B cell (primary cell): ENCODE results near the gene NUAK1. TPM values are rescaled to one million over a fixed set of nuclear protein-coding genes. Genes with fewer than 3 reads are reported as not detected.
"Not testable (repeated sequence)": the region's sequence is repeated elsewhere in the genome, so short reads cannot be mapped to it uniquely, and the experiment has no call there.

Experiments used
- ATAC-seq: fragments of 200-7000 bp; cut with Tn5 transposase; one replicate; pipeline ENCODE4 v1.10.0; 2021; ENCODE audit warnings: low read depth, mild to moderate bottlenecking, moderate number of reproducible peaks, moderate library complexity
- CTCF ChIA-PET: fragments of 350-600 bp; sonication (Branson Sonifier 250); formaldehyde crosslinking; loops from one replicate; lab custom pipeline; 2021; ENCODE audit warnings: antibody characterized with exemption, inconsistent platforms; lab: Charles Lee
- POLR2A ChIA-PET: fragments of 350-600 bp; sonication (Branson Sonifier 250); formaldehyde crosslinking; loops from one replicate; lab custom pipeline; 2021; ENCODE audit warnings: antibody characterized with exemption; lab: Charles Lee
- DNase-seq: peaks from one replicate; pipeline ENCODE4 v3.0.0; 2013
- H2AFZ ChIP-seq: 2 replicates; pipeline ENCODE4 v1.6.1; 2012; ENCODE audit warnings: mild to moderate bottlenecking, low read depth, low read length; ENCODE audit not compliant: insufficient read depth, poor library complexity, severe bottlenecking
- H3K27ac ChIP-seq, 2 donors: 1 replicate in 1 of 2; 2 replicates in 1 of 2; pipeline ENCODE4 v1.5.1; 2012 to 2013; ENCODE audit warnings: low read length in 2 of 2, mild to moderate bottlenecking in 2 of 2, moderate library complexity in 1 of 2
- H3K27me3 ChIP-seq, 4 experiments: fragments of 200-600 bp in 1 of 4; sonication (generic) in 1 of 4; replicated peaks in 1 of 4; 1 replicate in 2 of 4; 2 replicates in 2 of 4; pipeline versions ENCODE4 v1.6.1 to v1.7.0; 2013 to 2016; ENCODE audit warnings: low read length in 3 of 4, mild to moderate bottlenecking in 2 of 4, mixed read lengths in 1 of 4, moderate library complexity in 1 of 4; ENCODE audit not compliant: insufficient read depth in 4 of 4, control insufficient read depth in 3 of 4; ENCODE audit errors: control extremely low read depth in 1 of 4
- H3K36me3 ChIP-seq, 2 experiments: replicated peaks in 1 of 2; 1 replicate in 1 of 2; 2 replicates in 1 of 2; pipeline versions ENCODE4 v1.6.1 to v1.7.1; 2013; ENCODE audit warnings: low read length in 1 of 2; ENCODE audit not compliant: insufficient read depth in 2 of 2, control insufficient read depth in 1 of 2; ENCODE audit errors: control extremely low read depth in 1 of 2, extremely low read depth in 1 of 2
- H3K4me1 ChIP-seq, 2 donors: fragments of 200-600 bp in 1 of 2; sonication (generic) in 1 of 2; 1 replicate in 1 of 2; 2 replicates in 1 of 2; pipeline versions ENCODE4 v1.5.1 to v1.6.1; 2013 to 2017; ENCODE audit warnings: low read length in 2 of 2; ENCODE audit not compliant: control insufficient read depth in 2 of 2, insufficient read depth in 2 of 2
- H3K4me2 ChIP-seq: replicated peaks from 2 replicates; pipeline ENCODE3; 2012; ENCODE audit warnings: mild to moderate bottlenecking, low read depth, low read length; ENCODE audit not compliant: poor library complexity, severe bottlenecking
- H3K4me3 ChIP-seq, 5 experiments: fragments of 200-600 bp in 1 of 5; sonication (generic) in 1 of 5; 1 replicate in 3 of 5; 2 replicates in 2 of 5; pipeline versions ENCODE4 v1.5.1 to v1.7.0; 2011 to 2016; ENCODE audit warnings: low read length in 4 of 5, mild to moderate bottlenecking in 4 of 5, low read depth in 2 of 5, control low read depth in 1 of 5, moderate library complexity in 1 of 5; ENCODE audit not compliant: insufficient read depth in 1 of 5; ENCODE audit errors: control extremely low read depth in 1 of 5, extremely low read depth in 1 of 5
- H3K79me2 ChIP-seq: fragments of 200-600 bp; sonication (generic); one replicate; pipeline ENCODE4 v1.6.0; 2016; ENCODE audit warnings: low read length; ENCODE audit not compliant: control insufficient read depth, insufficient read depth
- H3K9ac ChIP-seq: fragments of 200-600 bp; sonication (generic); 2 replicates; pipeline ENCODE4 v1.6.1; 2017; ENCODE audit warnings: mild to moderate bottlenecking, low read length, moderate library complexity
- H3K9me3 ChIP-seq, 3 donors: one replicate each; pipeline versions ENCODE4 v1.6.1 to v1.7.1; 2013; ENCODE audit warnings: low read length in 2 of 3; ENCODE audit not compliant: control insufficient read depth in 2 of 3, insufficient read depth in 1 of 3; ENCODE audit errors: control extremely low read depth in 1 of 3
- H4K20me1 ChIP-seq: 2 replicates; pipeline ENCODE4 v1.6.0; 2012; ENCODE audit warnings: mild to moderate bottlenecking, low read length; ENCODE audit not compliant: insufficient read depth, control insufficient read depth, poor library complexity, severe bottlenecking
- H3K27ac Mint-ChIP-seq: one replicate; pipeline ENCODE4 v1.8.0; 2021; ENCODE audit warnings: mixed read lengths
- H3K27me3 Mint-ChIP-seq: one replicate; pipeline ENCODE4 v1.8.0; 2021; ENCODE audit warnings: mixed read lengths
- H3K4me1 Mint-ChIP-seq: one replicate; pipeline ENCODE4 v1.8.0; 2021; ENCODE audit warnings: mixed read lengths
- H3K4me3 Mint-ChIP-seq: one replicate; pipeline ENCODE4 v1.8.0; 2021; ENCODE audit warnings: mixed read lengths
- H3K9me3 Mint-ChIP-seq: one replicate; pipeline ENCODE4 v1.8.0; 2022; ENCODE audit warnings: mixed read lengths; ENCODE audit not compliant: insufficient read depth
- CTCF ChIP-seq: fragments of 200-600 bp; IDR thresholded peaks from one replicate; pipeline ENCODE4 v1.8.0; 2022; ENCODE audit warnings: antibody characterized with exemption, mild to moderate bottlenecking
- EZH2 ChIP-seq: IDR thresholded peaks from 2 replicates; pipeline ENCODE4 v1.6.1; 2012; ENCODE audit warnings: borderline replicate concordance, low read depth, mild to moderate bottlenecking, moderate library complexity, low read length; ENCODE audit not compliant: insufficient read depth, poor library complexity, severe bottlenecking
- WGBS: methylation state at CpG from one replicate; pipeline ENCODE4 v1.1.5; 2013; ENCODE audit warnings: missing lambda C conversion rate; ENCODE audit not compliant: insufficient coverage; 5-methylcytosine and 5-hydroxymethylcytosine counted together
- intact Hi-C: fragments of 100-400 bp; cut with micrococcal nuclease; formaldehyde crosslinking; loops from one replicate; pipeline ENCODE4 v1.10.0; 2022
- polyA plus RNA-seq: library from polyadenylated mRNA; depleted of rRNA; stranded (reverse); fragments of >200 nt; gene quantifications from 2 replicates; pipeline ENCODE4 v1.2.3, GENCODE V29; 2012
- total RNA-seq, 2 donors: library from RNA; stranded (reverse); fragments of 120-200 nt in 1 of 2; gene quantifications; 1 replicate in 1 of 2; 2 replicates in 1 of 2; pipeline versions ENCODE4 v1.2.3 to v1.2.4, GENCODE V29; 2013 to 2022

The NUAK1 gene
- total and polyA plus RNA-seq, 2 donors (not counting 1 experiment from before 2014, with no cell fraction given): not detected

- POLR2A ChIA-PET: no interaction called here
- Mint-ChIP-seq H3K9me3 (no peaks in the 10 kb centered on the region), H3K27ac (no peak overlapping the region), H3K27me3 (peaks cover 8% of the 10 kb centered on the region), H3K4me1 (no peaks in the 10 kb centered on the region), H3K4me3 (no peak overlapping the region)
- TF ChIP-seq EZH2 (no peak), CTCF (no peak)
- ATAC-seq: no peak
- no peak overlapping the region for H3K4me3 ChIP-seq
- H3K9ac ChIP-seq: no peak overlapping the region
- no peaks in the 10 kb centered on the region for H4K20me1 ChIP-seq
- no peaks in the 10 kb centered on the region for H3K79me2 ChIP-seq
- intact Hi-C loops: no loop called here
- no peak overlapping the region for H3K27ac ChIP-seq
- H3K4me2 ChIP-seq: no peak overlapping the region
- DNase-seq: no peak
- H3K36me3 ChIP-seq: no peaks in the 10 kb centered on the region
- CTCF ChIA-PET: no interaction called here
- 79% methylated on average over 2 of the region's 2 CpGs for WGBS
- H3K27me3 ChIP-seq: no peaks in the 10 kb centered on the region
- no peak overlapping the region for H2AFZ ChIP-seq
- no peaks in the 10 kb centered on the region for H3K4me1 ChIP-seq
- H3K9me3 ChIP-seq: peaks cover 0 to 5% (median 4%) of the 10 kb centered on the region in 3 donors
Observed at GRCh38 chr12:106019144-106019543, 119.6 kb downstream of the NUAK1 start.

- ChIA-PET POLR2A (no interaction called here), CTCF (no interaction called here)
- Mint-ChIP-seq H3K9me3 (no peaks in the 10 kb centered on the region), H3K27ac (no peak overlapping the region), H3K27me3 (peaks cover 8% of the 10 kb centered on the region), H3K4me1 (no peaks in the 10 kb centered on the region), H3K4me3 (no peak overlapping the region)
- no CpG with 5 or more reads among the region's 1 CpG for WGBS
- Histone ChIP-seq H3K27me3 (no peaks in the 10 kb centered on the region), H4K20me1 (no peaks in the 10 kb centered on the region), H3K4me3 (no peak overlapping the region), H3K79me2 (no peaks in the 10 kb centered on the region), H3K4me2 (no peak overlapping the region), H3K9me3 (peaks cover 0 to 5% (median 4%) of the 10 kb centered on the region in 3 donors), H3K9ac (no peak overlapping the region), H2AFZ (no peak overlapping the region), H3K36me3 (no peaks in the 10 kb centered on the region), H3K27ac (no peak overlapping the region), H3K4me1 (no peaks in the 10 kb centered on the region)
- TF ChIP-seq CTCF (no peak), EZH2 (no peak)
- no peak for DNase-seq
- no peak for ATAC-seq
- intact Hi-C loops: no loop called here
Observed at GRCh38 chr12:106018286-106018685, 120.5 kb downstream of the NUAK1 start.

GRCh38 chr12:106016601-106017278 is 122.0 kb downstream of the NUAK1 start:
- ATAC-seq, H3K27ac ChIP-seq, H3K9ac ChIP-seq, H3K27me3 Mint-ChIP-seq, H3K4me2 ChIP-seq, H3K9me3 ChIP-seq, H4K20me1 ChIP-seq, CTCF ChIA-PET, H3K36me3 ChIP-seq, H3K4me3 ChIP-seq, intact Hi-C loops, H3K4me1 Mint-ChIP-seq, POLR2A ChIA-PET, H2AFZ ChIP-seq, H3K4me3 Mint-ChIP-seq, H3K79me2 ChIP-seq, DNase-seq, H3K4me1 ChIP-seq, H3K9me3 Mint-ChIP-seq, H3K27ac Mint-ChIP-seq, H3K27me3 ChIP-seq: not testable (repeated sequence)
- WGBS: 96% methylated on average over 6 of the region's 7 CpGs
